Adipose tissue (tissue), 3 donors: ENCODE results near the gene ADAT3. TPM values are rescaled to one million over a fixed set of nuclear protein-coding genes. Genes with fewer than 3 reads are reported as not detected.

Experiments
- H3K27ac ChIP-seq: one replicate; pipeline ENCODE4 v1.5.1; 2013; ENCODE audit warnings: low read depth, low read length
- WGBS, 3 donors: extraction: QIAGEN DNeasy Blood & Tissue Kit; methylation state at CpG; one replicate each; pipeline ENCODE4 v1.1.7; 2013; 5-methylcytosine and 5-hydroxymethylcytosine counted together
- polyA plus RNA-seq, 3 donors: library from polyadenylated mRNA; stranded (reverse); fragments of 200-250 nt; gene quantifications; one replicate each; pipeline ENCODE4 v1.2.3, GENCODE V29; 2013
- donor health status: healthy with polysubstance abuse.
- donor health status: Bipolar disorder and iron deficiency.
- donor health status: healthy.

The ADAT3 gene
- polyA plus RNA-seq, 3 donors: 2.2 to 4.2 (median 4.2) TPM

DNA sequence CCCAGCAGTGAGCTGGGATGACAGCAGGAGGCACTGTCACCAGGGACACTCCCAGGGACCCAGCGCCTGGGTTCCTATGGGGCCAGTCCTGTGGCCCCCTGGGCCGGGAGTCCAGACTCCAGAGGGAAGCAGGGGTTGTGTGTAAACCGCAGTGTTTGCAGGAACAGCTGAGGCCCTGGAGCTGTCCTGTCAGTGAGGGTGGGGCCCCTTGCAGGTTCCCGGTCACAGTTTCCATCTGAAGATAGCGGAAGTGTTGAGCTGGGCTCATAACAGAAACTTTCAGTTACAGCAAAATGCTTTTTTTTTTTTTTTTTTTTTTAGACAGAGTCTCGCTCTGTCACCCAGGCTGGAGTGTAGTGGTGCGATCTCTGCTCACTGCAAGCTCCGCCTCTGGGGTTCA lies 18.1 kb downstream of the ADAT3 start:
- 80 to 88% (median 86%) methylated on average over 8 of the region's 8 CpGs for WGBS, 3 donors

DNA sequence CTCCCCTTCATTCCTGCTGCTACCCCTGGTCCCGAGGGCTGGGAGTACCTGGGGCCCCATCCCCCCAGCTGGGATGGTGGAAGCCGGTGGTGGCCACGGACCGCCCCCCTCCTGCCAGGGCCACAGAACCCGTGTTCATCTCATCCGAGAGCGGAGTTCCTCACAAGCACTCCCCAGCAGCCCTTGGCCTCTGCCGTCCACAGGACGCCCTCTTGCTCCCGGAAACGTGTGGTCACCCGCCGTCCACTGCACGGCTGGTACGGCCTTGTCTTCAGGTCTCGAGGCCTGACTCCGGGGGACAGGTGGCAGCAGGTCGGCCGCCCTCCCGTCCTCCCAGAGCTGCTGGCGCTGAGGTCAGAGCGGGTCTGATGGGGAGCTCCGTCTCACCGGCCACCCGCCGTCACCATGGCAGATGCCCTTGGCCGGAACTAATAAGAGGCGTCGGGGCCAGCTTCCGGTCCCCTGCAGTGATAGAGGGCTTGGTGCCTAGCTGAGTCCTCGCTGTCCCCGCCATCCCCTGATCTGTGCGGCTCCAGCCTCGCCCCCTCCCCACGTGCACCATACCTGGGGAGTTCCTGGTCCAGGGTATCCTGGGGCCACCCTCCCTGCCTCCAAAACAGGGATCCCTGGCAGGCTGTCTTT lies 19.2 kb downstream of the ADAT3 start:
- no peak overlapping the region for H3K27ac ChIP-seq
- WGBS, 3 donors: 93 to 94% (median 93%) methylated on average over 31 to 35 of the region's 35 CpGs

More for the DNA sequence above, 18.1 kb downstream of the ADAT3 start:
- no peak overlapping the region for H3K27ac ChIP-seq

DNA sequence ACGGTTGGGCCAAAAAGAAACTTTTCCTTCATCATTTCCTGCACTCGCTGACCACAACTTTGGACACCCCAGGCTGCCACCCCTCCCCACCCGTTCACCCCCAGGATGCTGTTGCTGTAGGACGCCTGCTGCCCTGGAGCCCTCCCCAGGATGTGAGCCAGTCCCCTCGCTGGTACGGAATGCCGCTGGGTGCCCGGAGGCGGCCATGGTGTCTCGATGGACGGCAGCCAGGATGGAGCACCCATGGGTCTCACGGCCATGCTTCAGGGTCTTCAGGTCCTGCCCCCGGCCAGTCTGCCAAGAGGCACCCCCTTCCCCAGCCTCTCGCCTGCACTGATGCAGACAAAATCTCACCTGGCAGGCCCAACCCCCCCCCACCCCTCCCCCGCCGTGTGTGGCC lies 20.3 kb downstream of the ADAT3 start:
- H3K27ac ChIP-seq: no peak overlapping the region
- WGBS, 3 donors: 82 to 89% (median 82%) methylated on average over 16 of the region's 16 CpGs

DNA sequence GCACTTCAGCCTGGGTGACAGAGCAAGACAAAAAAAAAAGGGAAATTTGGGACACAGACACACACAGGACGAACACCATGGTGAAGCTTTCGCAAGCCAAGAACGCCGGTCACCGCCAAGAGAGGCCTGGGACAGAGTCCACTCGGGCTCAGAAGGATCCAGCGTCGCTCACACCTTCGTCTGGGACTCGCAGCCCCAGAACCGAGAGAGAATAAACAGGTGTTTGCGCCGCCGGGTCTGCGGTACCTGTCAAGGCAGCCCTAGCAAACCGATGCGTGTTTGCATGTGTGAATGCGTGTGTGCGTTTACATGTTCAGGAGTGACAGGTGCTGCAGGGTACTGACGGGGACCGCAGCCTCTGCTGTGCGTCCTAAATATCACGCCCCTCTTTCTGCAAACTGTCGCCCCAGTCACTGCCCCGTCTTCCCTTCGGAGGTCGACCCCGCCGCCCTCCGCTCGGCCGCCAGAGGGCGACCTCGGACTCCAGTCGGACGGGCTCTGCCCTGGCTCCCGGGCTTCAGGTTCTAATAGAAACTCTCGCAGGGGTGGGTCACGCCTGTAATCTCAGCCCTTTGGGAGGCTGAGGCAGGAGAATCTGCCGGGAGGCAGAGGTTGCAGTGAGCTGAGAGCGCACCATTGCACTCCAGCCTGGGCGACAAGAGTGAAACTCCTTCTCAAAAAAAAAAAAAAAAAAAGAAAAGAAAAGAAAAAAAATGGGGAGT lies 24.0 kb downstream of the ADAT3 start:
- no peak overlapping the region for H3K27ac ChIP-seq
- 6 to 11% (median 10%) methylated on average over 41 to 42 of the region's 42 CpGs for WGBS, 3 donors

DNA sequence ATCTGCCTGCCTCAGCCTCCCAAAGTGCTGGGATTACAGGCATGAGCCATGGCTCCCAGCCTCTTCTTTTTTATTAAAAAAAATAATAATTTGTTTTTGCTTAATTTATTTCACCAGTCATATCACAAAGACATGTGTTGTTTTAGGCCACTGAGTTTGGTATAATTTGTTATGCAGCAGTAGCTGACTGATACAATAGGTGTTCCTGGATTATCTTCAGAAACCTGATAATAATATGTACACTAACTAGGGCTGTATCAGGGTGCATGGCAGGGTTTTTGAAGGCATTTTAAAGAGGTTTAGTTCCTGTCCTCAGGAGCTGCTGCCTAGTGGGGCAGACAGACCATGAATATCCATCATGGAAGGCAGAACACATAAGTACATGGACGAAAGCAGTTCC lies 26.2 kb downstream of the ADAT3 start:
- 89 to 100% (median 93%) methylated on average over 1 of the region's 1 CpG for WGBS, 3 donors
- H3K27ac ChIP-seq: no peak overlapping the region

DNA sequence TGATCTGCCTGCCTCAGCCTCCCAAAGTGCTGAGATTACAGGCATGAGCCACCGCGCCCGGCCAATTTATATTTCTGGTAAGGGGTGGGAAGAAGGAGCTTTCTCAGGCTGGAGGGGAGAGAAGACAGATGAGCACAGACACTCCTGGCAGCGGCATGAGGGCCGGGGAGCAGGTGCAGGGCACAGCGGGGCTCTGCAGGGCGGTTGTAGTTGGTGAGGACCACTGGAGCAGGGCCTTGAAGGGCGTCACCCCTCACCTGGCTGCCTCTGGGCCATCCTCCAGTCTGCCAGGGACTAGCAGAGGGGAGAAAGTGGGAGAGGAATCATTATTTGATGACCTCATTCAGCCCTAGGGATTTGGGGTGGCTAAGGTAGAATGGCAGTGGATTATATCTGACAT lies 27.2 kb downstream of the ADAT3 start:
- no peak overlapping the region for H3K27ac ChIP-seq

DNA sequence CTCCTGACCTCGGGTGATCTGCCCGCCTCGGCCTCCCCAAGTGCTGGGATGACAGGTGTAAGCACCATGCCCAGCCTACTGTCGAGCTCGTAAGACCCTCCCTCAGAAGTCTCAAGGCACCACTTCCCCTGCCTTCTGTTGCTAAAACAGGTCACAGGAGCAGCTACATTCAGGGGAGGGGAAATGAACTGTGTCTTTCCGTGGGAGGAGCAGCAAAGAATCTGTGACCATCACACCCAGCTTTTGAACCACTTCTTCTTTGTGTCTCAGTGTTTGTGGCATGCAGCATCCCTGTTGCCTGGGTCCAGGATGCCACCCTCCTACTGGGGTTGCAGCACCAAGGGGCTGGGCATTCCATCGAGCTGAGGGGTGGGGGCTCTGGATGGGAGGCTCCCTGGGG lies 28.0 kb downstream of the ADAT3 start:
- WGBS, 3 donors: 71 to 75% (median 75%) methylated on average over 7 of the region's 7 CpGs
- no peak overlapping the region for H3K27ac ChIP-seq

More for the DNA sequence above, 27.2 kb downstream of the ADAT3 start:
- WGBS, 3 donors: 85 to 92% (median 89%) methylated on average over 8 of the region's 8 CpGs

DNA sequence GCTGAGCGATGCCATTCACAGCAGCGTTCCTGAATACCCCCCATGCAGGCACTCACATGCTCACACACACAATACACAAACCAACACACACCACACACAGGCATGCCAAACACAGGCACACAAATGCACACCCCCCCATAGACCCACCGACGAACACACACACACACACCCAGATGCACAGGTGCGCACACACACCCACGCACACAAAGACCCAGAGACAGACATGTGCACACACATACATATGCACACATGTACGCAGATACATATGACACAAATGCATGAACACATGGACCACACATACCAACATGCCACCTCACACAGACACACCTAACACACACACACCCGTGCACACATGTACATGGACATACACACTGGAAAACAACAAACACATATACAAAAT lies 28.7 kb downstream of the ADAT3 start:
- H3K27ac ChIP-seq: no peak overlapping the region
- 91 to 96% (median 93%) methylated on average over 8 of the region's 8 CpGs for WGBS, 3 donors

DNA sequence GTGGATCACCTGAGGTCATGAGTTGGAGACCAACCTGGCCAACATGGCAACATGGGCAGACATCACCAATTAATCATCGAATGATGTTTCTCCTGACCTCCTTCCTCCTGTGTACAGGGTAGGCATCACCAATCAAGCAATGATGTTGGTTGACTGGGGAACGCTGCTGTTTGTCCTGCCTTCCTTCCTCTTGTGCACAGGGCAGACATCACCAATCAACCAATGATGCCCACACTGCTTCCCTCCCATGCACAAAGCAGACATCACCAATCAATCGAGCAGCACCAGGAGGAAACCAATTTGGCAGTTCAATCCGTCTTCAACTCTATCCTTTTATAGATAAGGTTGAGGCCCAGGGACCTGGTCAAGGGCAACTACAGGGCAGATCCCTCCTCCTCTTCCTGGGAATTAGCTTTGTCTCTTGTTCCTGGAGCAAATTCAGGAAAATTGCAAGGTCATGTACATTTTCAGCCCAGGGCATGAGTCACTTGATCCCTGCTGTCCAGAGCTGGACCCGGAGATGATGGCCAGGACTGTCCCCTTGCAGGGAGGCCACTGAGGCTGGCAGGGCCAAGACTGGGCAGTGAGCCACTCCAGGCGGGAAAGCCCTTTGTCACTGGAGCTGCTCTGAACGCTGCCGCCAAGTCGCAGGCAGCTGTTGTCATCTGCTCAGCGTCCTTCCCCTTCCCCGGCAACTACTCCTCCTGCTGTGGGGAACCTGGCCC lies 30.4 kb downstream of the ADAT3 start:
- H3K27ac ChIP-seq: no peak overlapping the region

DNA sequence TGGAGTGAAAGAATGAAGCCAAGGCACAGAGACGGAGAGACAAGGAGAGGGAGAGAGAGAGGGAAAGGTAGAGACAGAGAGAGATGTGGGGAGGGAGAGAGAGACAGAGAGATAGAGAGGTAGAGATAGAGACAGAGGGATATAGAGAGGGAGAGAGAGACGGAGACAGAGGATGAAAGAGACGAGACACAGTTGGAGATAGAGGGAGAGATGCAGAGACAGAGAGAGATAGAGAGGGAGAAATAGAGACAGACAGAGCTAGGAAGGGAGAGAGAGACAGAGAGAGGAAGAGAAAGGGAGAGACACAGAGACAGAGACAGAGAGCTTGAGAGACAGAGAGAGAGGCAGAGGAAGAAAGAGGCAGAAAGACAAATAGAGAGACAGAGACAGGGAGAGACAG lies 31.2 kb downstream of the ADAT3 start:
- 83 to 92% (median 88%) methylated on average over 3 of the region's 3 CpGs for WGBS, 3 donors
- no peak overlapping the region for H3K27ac ChIP-seq

More for the DNA sequence above, 30.4 kb downstream of the ADAT3 start:
- WGBS, 3 donors: 31 to 57% (median 49%) methylated on average over 11 of the region's 11 CpGs

DNA sequence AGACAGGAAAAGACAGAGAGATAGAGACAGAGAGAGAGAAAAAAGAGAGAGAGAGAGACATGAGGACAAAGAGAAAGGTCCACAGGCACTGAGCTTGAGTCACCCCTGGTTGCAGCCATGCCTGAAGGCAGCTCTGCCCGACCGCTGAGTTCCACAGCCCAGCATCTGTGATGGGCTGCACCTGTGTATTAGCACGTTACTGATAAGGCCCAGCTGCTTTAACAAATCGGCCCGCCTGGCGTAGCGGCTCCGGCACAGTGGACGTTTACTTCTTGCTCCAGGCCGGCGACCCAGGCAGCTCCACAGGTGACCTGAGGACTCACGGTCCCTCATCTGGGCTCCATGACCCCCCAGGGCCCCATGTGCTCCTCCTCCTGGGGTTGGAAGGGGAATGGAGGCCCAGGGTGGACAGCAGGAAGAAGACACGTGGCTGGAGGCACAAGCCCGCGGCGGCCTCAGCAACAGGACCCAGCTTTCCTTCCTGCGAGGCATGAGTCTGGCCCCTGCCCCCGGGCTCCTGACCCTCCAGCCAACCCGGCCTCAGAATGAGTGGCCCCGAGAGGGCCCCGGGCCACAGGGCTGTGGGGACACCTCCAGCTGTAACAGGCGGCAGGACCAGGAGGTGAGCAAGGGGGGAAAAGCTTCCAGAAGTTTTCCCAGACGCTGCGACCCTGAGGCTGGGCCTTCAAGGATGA lies 31.9 kb downstream of the ADAT3 start:
- 89 to 92% (median 90%) methylated on average over 21 to 24 of the region's 24 CpGs for WGBS, 3 donors
- no peak overlapping the region for H3K27ac ChIP-seq

DNA sequence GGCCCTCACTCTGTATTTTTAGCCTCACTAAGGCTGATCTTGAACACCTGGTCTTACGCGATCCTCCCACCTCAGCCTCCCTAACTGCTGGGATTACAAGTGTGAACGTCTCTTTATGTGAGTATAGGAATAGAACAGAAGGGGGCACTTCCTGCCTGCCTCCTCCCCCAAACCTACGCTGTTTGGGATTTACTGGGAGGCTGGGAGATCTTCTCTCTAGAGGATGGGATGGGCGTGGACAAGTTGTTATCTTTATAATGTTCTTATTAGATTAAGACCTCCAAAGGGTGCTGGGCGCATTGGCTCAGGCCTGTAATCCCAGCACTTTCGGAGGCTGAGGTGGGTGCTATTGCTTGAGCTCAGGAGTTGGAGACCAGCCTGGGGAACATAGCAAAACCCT lies 32.9 kb downstream of the ADAT3 start:
- 74 to 88% (median 81%) methylated on average over 7 of the region's 7 CpGs for WGBS, 3 donors

DNA sequence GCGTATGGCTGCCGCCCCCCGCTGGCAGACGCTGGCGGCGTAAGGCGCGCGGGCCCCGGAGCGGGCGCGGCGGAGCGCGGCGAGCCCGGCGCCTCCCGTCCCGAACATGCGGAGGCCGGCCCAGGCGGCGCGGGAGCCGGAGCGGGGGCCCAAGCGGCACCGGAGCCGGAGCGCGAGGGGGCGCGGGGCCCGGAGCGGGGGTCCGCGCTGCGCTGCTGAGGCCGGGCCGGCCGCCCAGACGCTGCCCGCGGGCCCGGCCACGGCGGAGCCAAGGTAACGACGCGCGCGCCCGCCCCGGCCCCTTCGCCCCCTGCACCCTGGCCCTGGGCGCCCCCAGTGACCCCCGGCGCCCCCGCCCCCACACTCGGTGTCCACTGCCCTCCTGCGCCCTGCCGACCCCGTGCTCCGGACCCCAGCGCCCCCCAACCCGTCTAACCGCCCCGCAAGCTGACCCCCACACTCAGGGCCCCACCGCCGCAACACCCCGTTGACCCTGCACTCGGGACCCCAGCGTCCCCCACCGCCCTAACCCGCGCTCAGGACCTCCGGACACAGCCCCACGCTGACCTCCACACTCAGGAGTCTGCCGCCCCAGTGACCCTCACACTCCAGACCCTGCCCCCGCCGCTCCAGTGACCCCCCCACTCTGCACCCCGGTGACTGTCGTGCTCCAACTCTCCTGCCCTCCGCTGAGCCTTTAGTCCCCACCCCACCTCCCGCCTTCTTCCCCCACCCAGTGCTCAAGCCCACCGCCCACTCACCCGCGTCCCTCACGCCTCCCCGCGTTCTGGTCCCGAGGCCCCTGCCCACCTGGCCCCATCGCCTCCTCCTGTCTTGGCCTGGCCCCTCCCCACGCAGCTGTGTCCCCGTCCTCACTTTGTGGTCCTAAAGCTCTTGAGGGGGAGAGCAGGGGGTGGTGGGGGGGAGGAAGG lies 36.2 kb downstream of the ADAT3 start, which contains the start of gene CSNK1G2:
TSS of gene CSNK1G2 (plus strand) at position 27 of the 932 bp plus-strand sequence. CDS start 28,601 bp downstream, outside the sequence.
- 1% methylated on average over 35 to 97 of the region's 97 CpGs for WGBS, 3 donors
- peak within 1 kb of the TSS; percentile 98 for H3K27ac ChIP-seq

More for the DNA sequence above, 32.9 kb downstream of the ADAT3 start:
- no peak overlapping the region for H3K27ac ChIP-seq

DNA sequence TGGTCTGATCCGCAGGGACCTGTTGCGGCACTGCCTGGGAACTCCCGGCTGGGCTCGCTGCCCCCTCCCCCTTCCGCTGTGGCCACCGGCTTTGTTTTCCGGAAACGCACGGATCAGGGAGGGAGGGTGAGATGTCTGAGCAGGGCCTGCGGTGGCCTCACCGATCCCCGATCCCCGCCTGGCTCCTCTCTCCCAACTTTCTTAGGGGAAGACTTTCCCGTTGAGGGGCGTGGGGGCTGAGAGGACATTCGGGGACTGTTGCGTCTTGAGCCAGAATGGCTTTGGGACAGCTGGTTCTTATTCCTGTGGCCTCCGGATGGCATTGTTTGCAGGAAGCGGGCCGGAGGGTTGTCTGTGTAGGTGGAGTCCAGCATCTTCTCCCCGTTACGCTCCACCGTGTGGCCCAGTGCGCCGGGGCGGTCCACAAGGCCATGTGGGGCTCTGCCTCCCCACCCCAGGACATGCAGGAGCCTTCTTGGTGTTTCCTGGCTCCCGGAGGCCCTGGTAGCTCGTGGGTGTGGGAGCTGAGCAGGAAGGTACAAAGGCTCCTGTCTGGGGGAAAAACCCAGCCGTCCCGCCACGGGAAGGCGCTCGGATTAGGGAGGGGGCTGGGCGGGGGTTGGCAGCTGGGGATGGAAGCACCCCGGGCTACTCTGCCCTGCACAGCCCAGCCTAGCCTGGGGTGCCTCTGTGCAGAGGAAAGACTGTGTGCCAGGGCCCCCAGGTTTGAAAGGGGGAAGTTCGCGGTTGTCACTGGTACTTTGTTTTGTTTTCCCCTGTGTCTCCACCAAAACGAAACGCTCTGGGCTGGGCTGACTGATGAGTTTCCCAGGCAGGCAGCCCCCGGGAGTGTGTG lies 37.1 kb downstream of the ADAT3 start:
- H3K27ac ChIP-seq: peak overlapping the region; percentile 87
- WGBS, 3 donors: 1 to 2% (median 1%) methylated on average over 38 to 40 of the region's 40 CpGs

DNA sequence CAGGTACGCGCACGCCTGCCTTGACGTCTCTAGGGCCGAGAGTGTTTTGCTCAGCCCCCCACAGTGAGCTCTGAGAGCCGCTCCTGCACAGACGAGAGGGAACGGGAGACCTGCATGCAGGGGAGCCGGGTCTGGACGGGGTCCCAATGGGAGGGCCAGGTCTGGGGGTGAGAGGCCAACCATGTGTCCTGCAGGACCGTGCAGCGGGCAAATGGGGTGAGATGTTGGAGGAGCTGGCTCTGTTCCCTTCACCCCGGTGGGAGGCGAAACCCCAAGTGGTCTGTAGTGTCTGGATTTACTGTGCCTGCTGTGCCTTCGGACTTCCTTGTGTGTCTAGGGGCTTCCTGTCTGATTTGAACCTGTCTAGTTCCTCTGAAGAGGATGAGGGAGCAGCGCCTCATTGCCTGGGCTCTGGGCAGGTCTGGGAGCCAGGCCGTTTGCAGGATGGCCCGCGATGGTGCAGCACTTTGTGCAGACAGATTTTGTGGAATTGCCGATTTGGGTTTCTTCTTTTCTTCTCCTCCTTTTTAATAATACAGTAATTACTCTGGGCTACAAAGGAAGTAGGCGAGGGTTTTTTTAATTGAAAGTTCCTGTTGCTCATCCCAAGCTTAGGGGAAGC lies 37.8 kb downstream of the ADAT3 start:
- WGBS, 3 donors: 14 to 43% (median 17%) methylated on average over 21 of the region's 21 CpGs
- H3K27ac ChIP-seq: peak overlapping the region; percentile 70

DNA sequence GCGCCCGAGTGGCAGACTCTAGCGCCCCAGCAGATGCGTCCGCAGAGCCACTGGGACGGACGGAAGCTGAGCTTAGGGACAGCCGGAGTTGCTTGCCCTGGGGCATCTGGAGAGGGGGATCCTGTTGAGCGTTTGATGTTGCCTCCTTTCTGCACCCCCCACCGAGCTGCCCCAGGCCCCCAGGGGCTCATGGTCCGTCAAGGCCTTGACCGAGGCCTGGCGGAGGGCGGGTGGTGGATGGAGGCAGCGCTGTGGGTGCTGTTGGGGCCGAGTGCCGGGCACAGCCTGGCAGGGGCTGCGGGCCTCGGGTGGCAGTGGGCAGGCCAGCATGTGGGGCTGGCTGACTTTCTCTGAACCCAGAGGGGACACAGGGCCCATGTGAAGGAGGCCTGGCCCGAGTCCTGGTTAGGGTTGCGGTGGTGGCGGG lies 38.5 kb downstream of the ADAT3 start:
- H3K27ac ChIP-seq: no peak overlapping the region
- WGBS, 3 donors: 77 to 91% (median 78%) methylated on average over 16 to 22 of the region's 22 CpGs
